ENCODE data around the gene TAL1.
"Not testable (repeated sequence)": the region's sequence is repeated elsewhere in the genome, so short reads cannot be mapped to it uniquely, and the experiment has no call there.

Gene TAL1

DNA sequence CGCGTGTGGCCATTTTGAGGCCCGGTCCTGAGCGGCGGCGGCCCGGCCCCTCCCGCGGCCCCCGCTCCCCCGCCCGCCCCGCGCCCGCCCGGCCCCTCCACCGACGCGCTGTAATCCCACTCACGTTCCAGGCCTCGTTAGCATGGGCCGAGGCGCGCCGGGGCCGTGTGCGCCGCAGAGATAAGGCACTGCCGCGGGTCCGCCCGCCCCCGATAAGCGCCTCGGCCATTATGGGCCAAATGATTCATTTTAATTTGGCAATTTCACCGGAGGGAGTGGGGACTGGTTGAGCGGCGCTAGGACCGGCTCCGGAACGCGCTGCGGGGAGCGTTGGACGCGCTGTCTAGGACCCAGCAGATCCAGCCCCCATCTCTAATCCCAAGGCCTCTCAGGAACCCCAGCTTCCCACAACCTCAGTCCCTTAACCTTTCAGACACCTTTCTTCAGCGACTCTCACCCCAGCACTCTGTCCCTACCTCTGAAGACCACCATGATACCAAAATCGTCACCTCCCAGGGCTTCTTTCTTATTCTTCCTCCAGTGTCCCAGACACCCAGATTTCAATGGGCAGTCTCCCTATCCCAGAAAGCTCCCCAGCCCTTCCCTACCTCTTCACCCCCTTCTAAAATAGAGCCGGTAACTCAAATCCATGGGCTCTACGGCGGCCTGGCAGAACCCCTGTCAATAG, at the start of gene TAL1:
TSS of gene TAL1 (minus strand) at position 39 of the 688 bp plus-strand sequence. CDS start 6,337 bp downstream, outside the sequence.
- Mint-ChIP-seq H3K9me3 (no peaks in the 10 kb centered on the region), H3K36me3 (ENCODE audit: low read depth) (no peaks in the 10 kb centered on the region), H3K27ac (peak within 1 kb of the TSS; percentile 6), H3K4me1 (ENCODE audit: low read depth) (peaks cover 32% of the 10 kb centered on the region), H3K4me3 (peak within 1 kb of the TSS; percentile 67), H3K27me3 (peaks cover 93% of the 10 kb centered on the region)
- DNase-seq: no peak

DNA sequence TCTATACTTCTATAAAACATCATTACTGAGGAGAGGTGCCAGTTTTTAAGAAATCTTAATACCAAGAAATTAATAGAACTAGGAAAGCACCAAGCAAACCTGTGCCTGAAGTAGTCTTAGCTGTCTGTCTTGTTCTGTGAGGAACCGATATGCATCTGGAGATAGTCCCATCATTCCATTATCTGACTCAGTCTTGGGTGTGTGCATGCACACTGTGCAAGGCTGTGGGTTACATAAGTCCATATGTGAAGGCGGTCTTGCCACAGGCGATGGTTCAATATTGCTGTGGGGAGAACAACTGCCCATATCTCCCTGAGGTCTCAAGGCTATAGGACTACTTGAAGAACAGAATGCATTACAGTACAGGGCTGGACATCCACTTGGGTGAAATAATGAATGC, 48.1 kb upstream of the TAL1 start:
- H3K36me3 Mint-ChIP-seq (ENCODE audit: low read depth): peaks cover 68% of the 10 kb centered on the region
- H3K4me3 Mint-ChIP-seq: no peak overlapping the region
- no peaks in the 10 kb centered on the region for H3K9me3 Mint-ChIP-seq
- no peak for DNase-seq
- no peaks in the 10 kb centered on the region for H3K27me3 Mint-ChIP-seq
- no peak overlapping the region for H3K27ac Mint-ChIP-seq
- no peaks in the 10 kb centered on the region for H3K4me1 Mint-ChIP-seq (ENCODE audit: low read depth)

- H3K27me3 Mint-ChIP-seq: no peaks in the 10 kb centered on the region
- no peaks in the 10 kb centered on the region for H3K4me1 Mint-ChIP-seq (ENCODE audit: low read depth)
- DNase-seq: no peak
- H3K9me3 Mint-ChIP-seq: no peaks in the 10 kb centered on the region
- peaks cover 61% of the 10 kb centered on the region for H3K36me3 Mint-ChIP-seq (ENCODE audit: low read depth)
- H3K4me3 Mint-ChIP-seq: no peak overlapping the region
- no peak overlapping the region for H3K27ac Mint-ChIP-seq
Observed at GRCh38 chr1:47276850-47277249, 44.8 kb upstream of the TAL1 start.

GRCh38 chr1:47275811-47276210, 43.8 kb upstream of the TAL1 start:
- not testable (repeated sequence) for H3K4me1 Mint-ChIP-seq (ENCODE audit: low read depth); H3K9me3 Mint-ChIP-seq; DNase-seq; H3K27me3 Mint-ChIP-seq; H3K27ac Mint-ChIP-seq; H3K4me3 Mint-ChIP-seq
- peaks cover 59% of the 10 kb centered on the region for H3K36me3 Mint-ChIP-seq (ENCODE audit: low read depth)

DNA sequence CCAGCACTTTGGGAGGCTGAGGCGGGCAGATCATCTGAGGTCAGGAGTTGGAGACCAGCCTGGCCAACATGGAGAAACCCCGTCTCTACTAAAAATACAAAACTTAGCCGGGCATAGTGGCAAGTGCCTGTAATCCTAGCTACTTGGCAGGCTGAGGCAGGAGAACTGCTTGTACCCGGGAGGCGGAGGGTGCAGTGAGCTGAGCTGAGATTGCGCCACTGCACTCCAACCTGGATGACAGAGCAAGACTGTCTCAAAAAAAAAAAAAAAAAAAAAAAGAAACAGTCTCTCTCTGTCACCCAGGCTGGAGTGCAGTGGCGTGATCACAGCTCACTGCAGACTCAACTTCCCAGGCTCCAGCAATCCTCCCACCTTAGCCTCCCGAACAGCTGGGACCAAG, 33.5 kb upstream of the TAL1 start:
- H3K27me3 Mint-ChIP-seq; H3K4me1 Mint-ChIP-seq (ENCODE audit: low read depth); H3K9me3 Mint-ChIP-seq; H3K4me3 Mint-ChIP-seq; DNase-seq; H3K27ac Mint-ChIP-seq: not testable (repeated sequence)
- peaks cover 69% of the 10 kb centered on the region for H3K36me3 Mint-ChIP-seq (ENCODE audit: low read depth)

- Mint-ChIP-seq H3K27me3 (no peaks in the 10 kb centered on the region), H3K27ac (no peak overlapping the region), H3K9me3 (no peaks in the 10 kb centered on the region), H3K4me1 (ENCODE audit: low read depth) (no peaks in the 10 kb centered on the region), H3K36me3 (ENCODE audit: low read depth) (peaks cover 62% of the 10 kb centered on the region), H3K4me3 (no peak overlapping the region)
- DNase-seq: no peak
Observed at GRCh38 chr1:47262787-47263413, 30.9 kb upstream of the TAL1 start.

GRCh38 chr1:47257224-47257623, 25.2 kb upstream of the TAL1 start:
- H3K27me3 Mint-ChIP-seq: no peaks in the 10 kb centered on the region
- H3K36me3 Mint-ChIP-seq (ENCODE audit: low read depth): peaks cover 53% of the 10 kb centered on the region
- no peaks in the 10 kb centered on the region for H3K4me1 Mint-ChIP-seq (ENCODE audit: low read depth)
- DNase-seq: no peak
- no peak overlapping the region for H3K4me3 Mint-ChIP-seq
- no peak overlapping the region for H3K27ac Mint-ChIP-seq
- no peaks in the 10 kb centered on the region for H3K9me3 Mint-ChIP-seq

DNA sequence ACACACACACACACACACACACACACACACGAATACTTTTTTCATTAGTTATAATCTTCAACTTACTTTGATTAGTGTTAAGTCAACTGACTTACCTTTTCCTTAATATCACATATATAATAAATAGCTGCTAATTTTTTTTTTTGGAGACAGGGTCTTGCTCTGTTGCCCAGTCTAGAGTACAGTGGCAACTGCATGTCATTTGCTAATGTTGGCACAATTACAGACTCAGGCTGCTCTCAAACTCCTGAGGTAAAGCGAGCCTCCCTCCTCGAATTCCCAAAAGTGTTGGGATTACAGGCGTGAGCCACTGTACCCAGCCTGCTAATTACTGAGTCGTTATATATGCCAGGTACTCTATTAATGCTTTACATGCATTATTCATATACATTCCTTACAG, 20.8 kb upstream of the TAL1 start:
- Mint-ChIP-seq H3K36me3 (ENCODE audit: low read depth) (peaks cover 53% of the 10 kb centered on the region), H3K4me3 (no peak overlapping the region), H3K27me3 (no peaks in the 10 kb centered on the region), H3K27ac (no peak overlapping the region), H3K4me1 (ENCODE audit: low read depth) (no peaks in the 10 kb centered on the region), H3K9me3 (no peaks in the 10 kb centered on the region)
- no peak for DNase-seq

- Mint-ChIP-seq H3K9me3 (no peaks in the 10 kb centered on the region), H3K36me3 (ENCODE audit: low read depth) (peaks cover 50% of the 10 kb centered on the region), H3K27me3 (no peaks in the 10 kb centered on the region), H3K4me3 (no peak overlapping the region), H3K4me1 (ENCODE audit: low read depth) (no peaks in the 10 kb centered on the region), H3K27ac (no peak overlapping the region)
- no peak for DNase-seq
Observed at GRCh38 chr1:47252369-47252768, 20.3 kb upstream of the TAL1 start.

DNA sequence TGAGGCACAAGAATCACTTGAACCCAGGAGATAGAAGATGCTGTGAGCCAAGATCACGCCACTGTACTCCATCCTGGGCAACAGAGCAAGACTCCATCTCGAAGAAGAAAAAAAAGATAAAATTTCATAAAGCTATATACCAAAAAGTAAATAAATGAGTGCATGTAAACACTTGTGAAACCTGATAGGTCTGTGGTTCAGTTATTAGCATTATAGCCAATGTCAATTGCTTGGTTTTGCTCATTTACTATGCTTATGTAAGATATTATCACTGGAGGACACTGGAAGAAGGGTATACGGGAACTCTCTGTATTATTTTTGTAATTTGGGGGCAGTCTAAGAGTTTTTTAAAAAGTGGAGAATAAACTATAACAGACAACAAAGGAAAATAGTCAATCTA, 17.7 kb upstream of the TAL1 start:
- no peaks in the 10 kb centered on the region for H3K9me3 Mint-ChIP-seq
- H3K27me3 Mint-ChIP-seq: peaks cover 4% of the 10 kb centered on the region
- no peaks in the 10 kb centered on the region for H3K4me1 Mint-ChIP-seq (ENCODE audit: low read depth)
- H3K27ac Mint-ChIP-seq: no peak overlapping the region
- H3K36me3 Mint-ChIP-seq (ENCODE audit: low read depth): peaks cover 28% of the 10 kb centered on the region
- no peak for DNase-seq
- no peak overlapping the region for H3K4me3 Mint-ChIP-seq

- Mint-ChIP-seq H3K27me3 (peaks cover 32% of the 10 kb centered on the region), H3K36me3 (ENCODE audit: low read depth) (peaks cover 4% of the 10 kb centered on the region), H3K4me3 (no peak overlapping the region), H3K9me3 (no peaks in the 10 kb centered on the region), H3K27ac (no peak overlapping the region), H3K4me1 (ENCODE audit: low read depth) (peaks cover 2% of the 10 kb centered on the region)
- no peak for DNase-seq
Observed at GRCh38 chr1:47244339-47244862, 12.4 kb upstream of the TAL1 start.

DNA sequence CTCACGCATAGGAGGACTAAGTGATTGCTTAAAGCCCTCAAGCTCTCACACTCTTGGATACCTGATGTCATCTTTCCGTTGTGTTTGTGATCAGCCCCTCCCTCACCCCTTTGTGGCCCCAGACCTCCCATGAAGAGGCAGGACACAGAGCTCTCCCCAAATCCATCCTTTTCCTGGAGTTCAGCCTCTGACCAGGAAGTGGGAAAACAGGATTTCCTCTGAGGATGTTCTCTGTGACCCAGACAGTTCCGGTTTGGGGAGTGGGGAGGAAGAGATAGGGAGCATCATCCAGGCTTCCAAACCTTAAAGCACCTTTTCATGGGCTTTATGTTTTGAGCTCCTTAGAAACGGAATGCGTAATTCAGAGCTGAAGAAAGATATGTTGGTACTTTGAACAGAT, 11.9 kb upstream of the TAL1 start:
- Mint-ChIP-seq H3K9me3 (no peaks in the 10 kb centered on the region), H3K27me3 (peaks cover 37% of the 10 kb centered on the region), H3K4me1 (ENCODE audit: low read depth) (peaks cover 7% of the 10 kb centered on the region), H3K36me3 (ENCODE audit: low read depth) (peaks cover 1% of the 10 kb centered on the region), H3K27ac (no peak overlapping the region), H3K4me3 (no peak overlapping the region)
- DNase-seq: no peak

- H3K27ac Mint-ChIP-seq: no peak overlapping the region
- peaks cover 7% of the 10 kb centered on the region for H3K4me1 Mint-ChIP-seq (ENCODE audit: low read depth)
- no peaks in the 10 kb centered on the region for H3K36me3 Mint-ChIP-seq (ENCODE audit: low read depth)
- H3K4me3 Mint-ChIP-seq: no peak overlapping the region
- peaks cover 50% of the 10 kb centered on the region for H3K27me3 Mint-ChIP-seq
- no peak for DNase-seq
- H3K9me3 Mint-ChIP-seq: no peaks in the 10 kb centered on the region
Observed at GRCh38 chr1:47241114-47242113, 9.4 kb upstream of the TAL1 start.

GRCh38 chr1:47238935-47239592, 7.0 kb upstream of the TAL1 start:
- peaks cover 7% of the 10 kb centered on the region for H3K4me1 Mint-ChIP-seq (ENCODE audit: low read depth)
- no peak overlapping the region for H3K27ac Mint-ChIP-seq
- peaks cover 64% of the 10 kb centered on the region for H3K27me3 Mint-ChIP-seq
- H3K36me3 Mint-ChIP-seq (ENCODE audit: low read depth): no peaks in the 10 kb centered on the region
- H3K4me3 Mint-ChIP-seq: no peak overlapping the region
- DNase-seq: no peak
- no peaks in the 10 kb centered on the region for H3K9me3 Mint-ChIP-seq

Measured in activated T-cell treated with anti-CD3 and anti-CD28 coated beads, Interleukin-2, amount 50 U/mL, for 24 hours (primary cell).